HepG2 (cell line): ENCODE results near the gene TAS2R4. TPM values are rescaled to one million over a fixed set of nuclear protein-coding genes. Genes with fewer than 3 reads are reported as not detected.

Source experiments
- CC2D1A ChIP-seq: sonication (generic); formaldehyde crosslinking; IDR thresholded peaks from 2 replicates; pipeline ENCODE4 v1.8.1; 2023; ENCODE audit warnings: mild to moderate bottlenecking, missing genetic modification reagents
- FOXK2 ChIP-seq: fragments of 450-650 bp; IDR thresholded peaks from 2 replicates; pipeline ENCODE4 v1.6.1; 2016
- GABPB1 ChIP-seq: IDR thresholded peaks from 2 replicates; pipeline ENCODE4 v1.6.1; 2016; ENCODE audit warnings: mild to moderate bottlenecking, missing genetic modification reagents, moderate library complexity, missing compliant biosample characterization
- KLF13 ChIP-seq: sonication (generic); formaldehyde crosslinking; IDR thresholded peaks from 2 replicates; pipeline ENCODE4 v1.4.0; 2020; ENCODE audit warnings: mild to moderate bottlenecking, missing genetic modification reagents
- NBN ChIP-seq: fragments of 450-650 bp; conservative IDR thresholded peaks from 2 replicates; pipeline ENCODE4 v1.6.1; 2017
- NCOA1 ChIP-seq: sonication (generic); formaldehyde crosslinking; IDR thresholded peaks from 2 replicates; pipeline ENCODE4 v1.9.0; 2021; ENCODE audit warnings: missing genetic modification reagents
- NR2C2 ChIP-seq: sonication (generic); formaldehyde crosslinking; IDR thresholded peaks from 2 replicates; pipeline ENCODE4 v1.4.0; 2020; ENCODE audit warnings: missing genetic modification reagents, mild to moderate bottlenecking, moderate library complexity, borderline replicate concordance
- RBM22 ChIP-seq: fragments of 200-400 bp; formaldehyde crosslinking; optimal IDR thresholded peaks from 2 replicates; pipeline ENCODE3; 2017; ENCODE audit warnings: mild to moderate bottlenecking, low read length, moderate library complexity
- RORA ChIP-seq: sonication (generic); formaldehyde crosslinking; IDR thresholded peaks from 2 replicates; pipeline ENCODE4 v1.5.0; 2020; ENCODE audit warnings: mild to moderate bottlenecking, missing genetic modification reagents, moderate library complexity
- ZBTB3 ChIP-seq: sonication (generic); formaldehyde crosslinking; IDR thresholded peaks from 2 replicates; pipeline ENCODE4 v1.4.0; 2020; ENCODE audit warnings: low read depth, mild to moderate bottlenecking, moderate library complexity, missing genetic modification reagents, borderline replicate concordance
- ZNF292 ChIP-seq: sonication (generic); formaldehyde crosslinking; IDR thresholded peaks from 2 replicates; pipeline ENCODE4 v1.8.1; 2022; ENCODE audit warnings: mild to moderate bottlenecking, low read depth, missing genetic modification reagents, borderline replicate concordance
- ZNF44 ChIP-seq: sonication (generic); formaldehyde crosslinking; IDR thresholded peaks from 2 replicates; pipeline ENCODE4 v1.5.1; 2020; ENCODE audit warnings: mild to moderate bottlenecking, missing genetic modification reagents
- ZNF75D ChIP-seq: sonication (generic); formaldehyde crosslinking; IDR thresholded peaks from 2 replicates; pipeline ENCODE4 v1.8.1; 2023; ENCODE audit warnings: missing genetic modification reagents, mild to moderate bottlenecking, borderline replicate concordance
- ZNF839 ChIP-seq: sonication (generic); formaldehyde crosslinking; IDR thresholded peaks from 2 replicates; pipeline ENCODE4 v1.4.0; 2020; ENCODE audit warnings: missing genetic modification reagents, mild to moderate bottlenecking, borderline replicate concordance
- ZSCAN9 ChIP-seq: IDR thresholded peaks from 2 replicates; pipeline ENCODE4 v1.6.1; 2016; ENCODE audit warnings: borderline replicate concordance
- polyA plus RNA-seq, 8 experiments: library from polyadenylated mRNA; depleted of rRNA in 3 of 8; stranded (reverse) in 7 of 8; unstranded in 1 of 8; fragments of >200 nt; fragmentation: Illumina TruSeq in 4 of 8; extraction: Trizol in 4 of 8; gene quantifications; 2 replicates each; pipeline versions ENCODE4 v1.2.1 to v1.2.3, GENCODE V29; 2011 to 2016; ENCODE audit warnings: low read depth in 4 of 8, missing spikeins in 1 of 8, mixed read lengths in 1 of 8; ENCODE audit not compliant: insufficient read depth in 1 of 8
- total RNA-seq, 5 experiments: library from RNA; depleted of rRNA; stranded (reverse); fragments of >200 nt; fragmentation: Illumina TruSeq; extraction: Trizol; gene quantifications; 2 replicates each; pipeline ENCODE4 v1.2.3, GENCODE V29; 2016; ENCODE audit warnings: low read depth in 1 of 5
- TF ChIP-seq, protein P1 (sequence below): sonication (generic); formaldehyde crosslinking; IDR thresholded peaks from 2 replicates; pipeline ENCODE4 v1.4.0; 2020; ENCODE audit warnings: missing genetic modification reagents
- TF ChIP-seq, protein P2 (sequence below): sonication (generic); formaldehyde crosslinking; IDR thresholded peaks from 2 replicates; pipeline ENCODE4 v1.5.1; 2020; ENCODE audit warnings: missing genetic modification reagents, mild to moderate bottlenecking, borderline replicate concordance
- TF ChIP-seq, protein P3 (sequence below): sonication (generic); formaldehyde crosslinking; IDR thresholded peaks from 2 replicates; pipeline ENCODE4 v1.9.0; 2021; ENCODE audit warnings: missing genetic modification reagents, borderline replicate concordance
- TF ChIP-seq, protein P4 (sequence below): IDR thresholded peaks from 2 replicates; pipeline ENCODE4 v1.6.1; 2016; ENCODE audit warnings: low read depth, control low read depth

Gene TAS2R4
- total and polyA plus RNA-seq, 2 of the 13 experiments (the other 11 are each of a cell fraction or from before 2014, with no cell fraction given), result 0.71 to 0.80 TPM

DNA sequence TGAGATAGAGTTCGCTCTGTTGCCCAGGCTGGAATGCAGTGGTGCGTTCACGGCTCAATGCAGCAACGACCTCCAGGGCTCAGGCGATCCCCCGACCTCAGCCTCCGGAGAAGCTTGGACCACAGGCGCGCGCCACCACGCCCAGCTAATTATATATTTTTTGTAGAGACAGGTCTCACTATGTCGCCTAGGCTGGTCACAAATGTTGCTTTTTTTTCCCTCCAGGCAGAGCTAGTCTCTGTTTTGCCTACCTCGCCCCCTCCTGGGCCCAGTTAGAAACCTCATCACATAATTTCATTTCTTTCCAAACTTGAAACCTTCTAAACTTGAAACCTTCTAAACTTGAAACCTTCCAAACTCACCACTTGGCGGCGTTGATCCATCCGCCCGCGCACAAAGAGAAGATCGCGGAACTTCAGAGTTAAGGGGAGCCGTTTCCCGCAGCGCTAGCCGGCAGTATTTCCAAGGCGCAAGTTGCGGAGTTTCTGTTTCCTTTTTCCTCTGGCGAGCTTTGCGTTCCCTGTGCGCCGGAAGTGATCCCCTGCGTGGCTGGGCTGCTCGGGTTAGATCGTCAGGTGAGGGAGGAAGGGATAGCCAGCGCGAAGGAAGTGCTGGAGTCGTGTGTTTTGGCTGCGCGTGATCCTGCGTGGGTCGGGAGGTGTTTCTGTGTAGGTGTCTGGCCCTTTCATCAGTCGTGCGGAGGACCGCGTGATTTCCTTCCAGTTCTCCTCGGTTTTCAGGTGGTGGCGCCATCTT, 38.5 kb upstream of the TAS2R4 start, which contains the start of gene SSBP1 (continued):
- TF ChIP-seq, protein P1, sequence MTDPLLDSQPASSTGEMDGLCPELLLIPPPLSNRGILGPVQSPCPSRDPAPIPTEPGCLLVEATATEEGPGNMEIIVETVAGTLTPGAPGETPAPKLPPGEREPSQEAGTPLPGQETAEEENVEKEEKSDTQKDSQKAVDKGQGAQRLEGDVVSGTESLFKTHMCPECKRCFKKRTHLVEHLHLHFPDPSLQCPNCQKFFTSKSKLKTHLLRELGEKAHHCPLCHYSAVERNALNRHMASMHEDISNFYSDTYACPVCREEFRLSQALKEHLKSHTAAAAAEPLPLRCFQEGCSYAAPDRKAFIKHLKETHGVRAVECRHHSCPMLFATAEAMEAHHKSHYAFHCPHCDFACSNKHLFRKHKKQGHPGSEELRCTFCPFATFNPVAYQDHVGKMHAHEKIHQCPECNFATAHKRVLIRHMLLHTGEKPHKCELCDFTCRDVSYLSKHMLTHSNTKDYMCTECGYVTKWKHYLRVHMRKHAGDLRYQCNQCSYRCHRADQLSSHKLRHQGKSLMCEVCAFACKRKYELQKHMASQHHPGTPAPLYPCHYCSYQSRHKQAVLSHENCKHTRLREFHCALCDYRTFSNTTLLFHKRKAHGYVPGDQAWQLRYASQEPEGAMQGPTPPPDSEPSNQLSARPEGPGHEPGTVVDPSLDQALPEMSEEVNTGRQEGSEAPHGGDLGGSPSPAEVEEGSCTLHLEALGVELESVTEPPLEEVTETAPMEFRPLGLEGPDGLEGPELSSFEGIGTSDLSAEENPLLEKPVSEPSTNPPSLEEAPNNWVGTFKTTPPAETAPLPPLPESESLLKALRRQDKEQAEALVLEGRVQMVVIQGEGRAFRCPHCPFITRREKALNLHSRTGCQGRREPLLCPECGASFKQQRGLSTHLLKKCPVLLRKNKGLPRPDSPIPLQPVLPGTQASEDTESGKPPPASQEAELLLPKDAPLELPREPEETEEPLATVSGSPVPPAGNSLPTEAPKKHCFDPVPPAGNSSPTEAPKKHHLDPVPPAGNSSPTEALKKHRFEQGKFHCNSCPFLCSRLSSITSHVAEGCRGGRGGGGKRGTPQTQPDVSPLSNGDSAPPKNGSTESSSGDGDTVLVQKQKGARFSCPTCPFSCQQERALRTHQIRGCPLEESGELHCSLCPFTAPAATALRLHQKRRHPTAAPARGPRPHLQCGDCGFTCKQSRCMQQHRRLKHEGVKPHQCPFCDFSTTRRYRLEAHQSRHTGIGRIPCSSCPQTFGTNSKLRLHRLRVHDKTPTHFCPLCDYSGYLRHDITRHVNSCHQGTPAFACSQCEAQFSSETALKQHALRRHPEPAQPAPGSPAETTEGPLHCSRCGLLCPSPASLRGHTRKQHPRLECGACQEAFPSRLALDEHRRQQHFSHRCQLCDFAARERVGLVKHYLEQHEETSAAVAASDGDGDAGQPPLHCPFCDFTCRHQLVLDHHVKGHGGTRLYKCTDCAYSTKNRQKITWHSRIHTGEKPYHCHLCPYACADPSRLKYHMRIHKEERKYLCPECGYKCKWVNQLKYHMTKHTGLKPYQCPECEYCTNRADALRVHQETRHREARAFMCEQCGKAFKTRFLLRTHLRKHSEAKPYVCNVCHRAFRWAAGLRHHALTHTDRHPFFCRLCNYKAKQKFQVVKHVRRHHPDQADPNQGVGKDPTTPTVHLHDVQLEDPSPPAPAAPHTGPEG (CRISPR knock-in tag), result peak; percentile 37; the same call in 1 of the 2 replicates
- TF ChIP-seq ZSCAN9 (0 out of 2 replicates have a peak, but pooled peaks have one; percentile 62), GABPB1 (CRISPR knock-in tag) (peak; percentile 99), ZNF44 (CRISPR knock-in tag) (0 out of 2 replicates have a peak, but pooled peaks have one; percentile 22), ZNF292 (no peak), ZBTB3 (peak; percentile 67; the same call in 1 of the 2 replicates), RORA (CRISPR knock-in tag) (peak; percentile 87; the same call in 1 of the 2 replicates), NBN (no peak), ZNF839 (CRISPR knock-in tag) (0 out of 2 replicates have a peak, but pooled peaks have one; percentile 37), RBM22 (no peak), FOXK2 (peak; percentile 88), ZNF75D (CRISPR knock-in tag) (no peak), CC2D1A (0 out of 2 replicates have a peak, but pooled peaks have one; percentile 69), KLF13 (no peak), NR2C2 (CRISPR knock-in tag) (peak; percentile 99), NCOA1 (CRISPR knock-in tag) (no peak; the same call in 1 of the 2 replicates)
- TF ChIP-seq, protein P2, sequence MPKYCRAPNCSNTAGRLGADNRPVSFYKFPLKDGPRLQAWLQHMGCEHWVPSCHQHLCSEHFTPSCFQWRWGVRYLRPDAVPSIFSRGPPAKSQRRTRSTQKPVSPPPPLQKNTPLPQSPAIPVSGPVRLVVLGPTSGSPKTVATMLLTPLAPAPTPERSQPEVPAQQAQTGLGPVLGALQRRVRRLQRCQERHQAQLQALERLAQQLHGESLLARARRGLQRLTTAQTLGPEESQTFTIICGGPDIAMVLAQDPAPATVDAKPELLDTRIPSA (CRISPR knock-in tag), result no peak
- TF ChIP-seq, protein P3, sequence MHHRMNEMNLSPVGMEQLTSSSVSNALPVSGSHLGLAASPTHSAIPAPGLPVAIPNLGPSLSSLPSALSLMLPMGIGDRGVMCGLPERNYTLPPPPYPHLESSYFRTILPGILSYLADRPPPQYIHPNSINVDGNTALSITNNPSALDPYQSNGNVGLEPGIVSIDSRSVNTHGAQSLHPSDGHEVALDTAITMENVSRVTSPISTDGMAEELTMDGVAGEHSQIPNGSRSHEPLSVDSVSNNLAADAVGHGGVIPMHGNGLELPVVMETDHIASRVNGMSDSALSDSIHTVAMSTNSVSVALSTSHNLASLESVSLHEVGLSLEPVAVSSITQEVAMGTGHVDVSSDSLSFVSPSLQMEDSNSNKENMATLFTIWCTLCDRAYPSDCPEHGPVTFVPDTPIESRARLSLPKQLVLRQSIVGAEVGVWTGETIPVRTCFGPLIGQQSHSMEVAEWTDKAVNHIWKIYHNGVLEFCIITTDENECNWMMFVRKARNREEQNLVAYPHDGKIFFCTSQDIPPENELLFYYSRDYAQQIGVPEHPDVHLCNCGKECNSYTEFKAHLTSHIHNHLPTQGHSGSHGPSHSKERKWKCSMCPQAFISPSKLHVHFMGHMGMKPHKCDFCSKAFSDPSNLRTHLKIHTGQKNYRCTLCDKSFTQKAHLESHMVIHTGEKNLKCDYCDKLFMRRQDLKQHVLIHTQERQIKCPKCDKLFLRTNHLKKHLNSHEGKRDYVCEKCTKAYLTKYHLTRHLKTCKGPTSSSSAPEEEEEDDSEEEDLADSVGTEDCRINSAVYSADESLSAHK (CRISPR knock-in tag), result no peak; the same call in 1 of the 2 replicates
- TF ChIP-seq, protein P4, sequence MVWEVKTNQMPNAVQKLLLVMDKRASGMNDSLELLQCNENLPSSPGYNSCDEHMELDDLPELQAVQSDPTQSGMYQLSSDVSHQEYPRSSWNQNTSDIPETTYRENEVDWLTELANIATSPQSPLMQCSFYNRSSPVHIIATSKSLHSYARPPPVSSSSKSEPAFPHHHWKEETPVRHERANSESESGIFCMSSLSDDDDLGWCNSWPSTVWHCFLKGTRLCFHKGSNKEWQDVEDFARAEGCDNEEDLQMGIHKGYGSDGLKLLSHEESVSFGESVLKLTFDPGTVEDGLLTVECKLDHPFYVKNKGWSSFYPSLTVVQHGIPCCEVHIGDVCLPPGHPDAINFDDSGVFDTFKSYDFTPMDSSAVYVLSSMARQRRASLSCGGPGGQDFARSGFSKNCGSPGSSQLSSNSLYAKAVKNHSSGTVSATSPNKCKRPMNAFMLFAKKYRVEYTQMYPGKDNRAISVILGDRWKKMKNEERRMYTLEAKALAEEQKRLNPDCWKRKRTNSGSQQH (CRISPR knock-in tag), result peak; percentile 83; the same call in 1 of the 2 replicates
